Smooth muscle cell (in vitro differentiated cells): Measurements from ENCODE around the gene GSTP1. TPM values are rescaled to one million over a fixed set of nuclear protein-coding genes. Genes with fewer than 3 reads are reported as not detected.

ENCODE experiments used
- DNase-seq: peaks from one replicate; lab custom pipeline; 2025; ENCODE audit not compliant: unreplicated experiment; lab: John Stamatoyannopoulos, UW
- H2AFZ ChIP-seq: fragments of 200-600 bp; sonication (generic); 2 replicates; pipeline ENCODE4 v1.6.0; 2016; ENCODE audit warnings: antibody characterized with exemption, low read depth, mild to moderate bottlenecking
- H3F3A ChIP-seq: fragments of 200-600 bp; sonication (generic); 2 replicates; pipeline ENCODE4 v1.6.0; 2017; ENCODE audit warnings: antibody characterized with exemption, low read depth
- H3K27ac ChIP-seq: fragments of 200-600 bp; sonication (generic); 2 replicates; pipeline ENCODE4 v1.5.1; 2016; ENCODE audit warnings: low read depth, mild to moderate bottlenecking
- H3K27me3 ChIP-seq: fragments of 200-600 bp; sonication (generic); 2 replicates; pipeline ENCODE4 v1.6.1; 2016; ENCODE audit warnings: low read depth, mild to moderate bottlenecking
- H3K36me3 ChIP-seq: fragments of 200-600 bp; sonication (generic); 2 replicates; pipeline ENCODE4 v1.5.1; 2016; ENCODE audit warnings: low read depth
- H3K4me1 ChIP-seq: fragments of 200-600 bp; sonication (generic); 2 replicates; pipeline ENCODE4 v1.5.1; 2016; ENCODE audit warnings: low read depth
- H3K4me2 ChIP-seq: fragments of 200-600 bp; sonication (generic); 2 replicates; pipeline ENCODE4 v1.6.0; 2016; ENCODE audit warnings: mild to moderate bottlenecking
- H3K4me3 ChIP-seq: fragments of 200-600 bp; sonication (generic); 2 replicates; pipeline ENCODE4 v1.5.1; 2016; ENCODE audit warnings: mild to moderate bottlenecking
- H3K79me2 ChIP-seq: fragments of 200-600 bp; sonication (generic); 2 replicates; pipeline ENCODE4 v1.6.0; 2016; ENCODE audit warnings: low read depth, mild to moderate bottlenecking
- H3K9ac ChIP-seq: fragments of 200-600 bp; sonication (generic); 2 replicates; pipeline ENCODE4 v1.6.0; 2016; ENCODE audit warnings: low read depth
- H3K9me3 ChIP-seq: fragments of 200-600 bp; sonication (generic); replicated peaks from 2 replicates; pipeline ENCODE4 v1.5.1; 2016; ENCODE audit warnings: low read depth
- H4K20me1 ChIP-seq: fragments of 200-600 bp; sonication (generic); 2 replicates; pipeline ENCODE4 v1.6.0; 2016; ENCODE audit warnings: low read depth
- CTCF ChIP-seq: fragments of 200-600 bp; sonication (generic); IDR thresholded peaks from 2 replicates; pipeline ENCODE4 v1.5.1; 2017; ENCODE audit warnings: borderline replicate concordance, mild to moderate bottlenecking, antibody characterized with exemption; ENCODE audit not compliant: insufficient read depth, poor library complexity, severe bottlenecking
- WGBS: methylation state at CpG from one replicate; pipeline ENCODE4 v1.1.7; 2016; ENCODE audit warnings: low lambda C conversion rate; 5-methylcytosine and 5-hydroxymethylcytosine counted together
- polyA plus RNA-seq: library from polyadenylated mRNA; unstranded; fragments of >200 nt; fragmentation: Nextera tagmentation; extraction: Ambion mirVana; gene quantifications from 2 replicates; pipeline ENCODE4 v1.2.1, GENCODE V29; 2016
- total RNA-seq: library from RNA; depleted of rRNA; stranded (reverse); fragments of >200 nt; gene quantifications from 2 replicates; pipeline ENCODE4 v1.2.3, GENCODE V29; 2014

Gene GSTP1
- total and polyA plus RNA-seq, 2 experiments from 2014 or later = 874 to 1,489 TPM

- Histone ChIP-seq H3K9ac (peak overlapping the region; percentile 95), H3K4me3 (peak overlapping the region; percentile 89), H3K9me3 (no peaks in the 10 kb centered on the region), H3K27ac (peak overlapping the region; percentile 87), H3K4me2 (peak overlapping the region; percentile 95), H4K20me1 (peaks cover 29% of the 10 kb centered on the region), H3K27me3 (no peaks in the 10 kb centered on the region), H2AFZ (no peak overlapping the region), H3K36me3 (no peaks in the 10 kb centered on the region), H3K79me2 (peaks cover 20% of the 10 kb centered on the region), H3K4me1 (peaks cover 17% of the 10 kb centered on the region), H3F3A (peaks cover 18% of the 10 kb centered on the region)
- DNase-seq = peak; percentile 26
- TF ChIP-seq CTCF = no peak
- 12% methylated on average over 30 of the region's 33 CpGs for WGBS
Measured at GRCh38 chr11:67584205-67584880, 731 bp downstream of the GSTP1 start.

- Histone ChIP-seq H3K27me3 (no peaks in the 10 kb centered on the region), H3K9me3 (no peaks in the 10 kb centered on the region), H3K36me3 (no peaks in the 10 kb centered on the region), H4K20me1 (peaks cover 29% of the 10 kb centered on the region), H3F3A (peaks cover 18% of the 10 kb centered on the region), H2AFZ (no peak overlapping the region), H3K27ac (peak overlapping the region; percentile 87), H3K79me2 (peaks cover 20% of the 10 kb centered on the region), H3K9ac (peak overlapping the region; percentile 95), H3K4me1 (peaks cover 17% of the 10 kb centered on the region), H3K4me3 (peak overlapping the region; percentile 89), H3K4me2 (peak overlapping the region; percentile 95)
- WGBS = 87% methylated on average over 21 of the region's 21 CpGs
- TF ChIP-seq CTCF = no peak
- no peak for DNase-seq
Measured at GRCh38 chr11:67584881-67585873, 1.6 kb downstream of the GSTP1 start.

GRCh38 chr11:67585911-67586310 lies 2.3 kb downstream of the GSTP1 start:
- WGBS = 100% methylated on average over 4 of the region's 4 CpGs
- no peak overlapping the region for H2AFZ ChIP-seq
- peaks cover 29% of the 10 kb centered on the region for H4K20me1 ChIP-seq
- H3K4me1 ChIP-seq = peaks cover 17% of the 10 kb centered on the region
- H3K27me3 ChIP-seq = no peaks in the 10 kb centered on the region
- no peaks in the 10 kb centered on the region for H3K36me3 ChIP-seq
- no peak overlapping the region for H3K4me3 ChIP-seq
- TF ChIP-seq CTCF = no peak
- peaks cover 18% of the 10 kb centered on the region for H3F3A ChIP-seq
- DNase-seq = no peak
- H3K9ac ChIP-seq = no peak overlapping the region
- no peaks in the 10 kb centered on the region for H3K9me3 ChIP-seq
- no peak overlapping the region for H3K27ac ChIP-seq
- peak overlapping the region; percentile 95 for H3K4me2 ChIP-seq
- H3K79me2 ChIP-seq = peaks cover 20% of the 10 kb centered on the region
